UCSD-AML1 (cell line): Measurements from ENCODE around the gene MEST.
"Not testable (repeated sequence)": the region's sequence is repeated elsewhere in the genome, so short reads cannot be mapped to it uniquely, and the experiment has no call there.

Experiments used
- DNase-seq: peaks from one replicate; lab custom pipeline; 2025; ENCODE audit not compliant: unreplicated experiment; lab: John Stamatoyannopoulos, UW

MEST gene

DNA sequence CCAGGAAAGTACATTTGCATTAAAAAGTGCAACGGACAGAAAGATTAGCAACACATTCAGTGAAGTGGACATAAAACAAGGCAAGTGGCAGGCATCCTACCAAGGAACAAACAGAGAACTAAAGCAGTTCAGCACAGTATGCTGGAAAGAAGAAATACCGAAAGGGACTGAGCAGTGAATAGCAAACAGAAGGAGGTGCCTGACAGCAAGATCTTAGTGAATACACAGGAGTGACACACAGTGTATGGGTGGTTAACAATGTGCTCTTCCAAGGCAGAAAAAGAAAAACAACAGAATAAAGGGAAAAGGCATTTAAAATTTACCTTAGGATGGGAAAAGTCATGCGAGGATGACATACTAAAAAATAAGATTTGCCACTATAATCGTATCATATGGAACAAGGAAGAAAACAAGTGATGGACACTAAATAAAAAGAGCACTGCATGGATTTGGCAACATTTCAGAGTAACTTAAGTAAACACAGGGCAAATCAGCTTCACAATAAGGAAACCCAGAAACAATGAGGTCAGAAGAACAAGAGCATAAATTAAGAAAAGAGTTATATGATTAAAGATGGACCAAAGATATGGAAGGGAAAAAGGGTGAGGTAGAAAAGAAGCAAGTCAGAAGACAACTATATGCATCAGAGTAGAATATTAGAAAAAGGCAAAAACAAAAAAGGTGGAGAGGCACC is 29.5 kb downstream of the MEST start:
- DNase-seq, result no peak

DNA sequence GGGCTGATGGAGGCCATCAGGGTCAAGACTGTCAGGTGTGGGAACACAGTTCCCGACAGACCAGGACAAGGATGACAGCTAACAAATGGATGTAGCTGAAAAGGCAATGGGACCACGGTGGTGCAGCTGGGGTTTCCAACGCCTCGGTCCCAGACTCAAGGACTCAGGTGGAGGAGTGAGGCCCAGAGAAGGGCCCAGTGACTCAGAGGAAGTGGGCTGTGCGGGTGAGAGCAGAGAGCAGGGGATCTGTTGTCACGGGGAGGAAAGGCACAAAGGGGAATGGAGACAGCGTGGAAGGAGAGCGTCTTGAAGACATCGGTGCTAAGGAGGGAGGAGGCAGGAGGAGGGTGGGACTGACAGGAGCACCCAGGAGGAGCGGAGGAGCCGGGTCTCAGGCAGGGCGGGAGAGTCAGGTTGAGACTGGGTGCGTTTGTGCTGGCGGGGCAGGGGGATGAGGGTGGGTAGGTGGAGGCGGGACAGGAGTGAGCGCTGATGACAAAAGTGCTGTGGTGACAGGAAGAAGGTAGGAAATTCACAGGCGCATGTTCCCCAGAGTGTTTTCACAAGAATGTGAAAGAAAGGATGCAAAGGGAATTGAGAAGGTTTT is 31.7 kb downstream of the MEST start:
- not testable (repeated sequence) for DNase-seq

DNA sequence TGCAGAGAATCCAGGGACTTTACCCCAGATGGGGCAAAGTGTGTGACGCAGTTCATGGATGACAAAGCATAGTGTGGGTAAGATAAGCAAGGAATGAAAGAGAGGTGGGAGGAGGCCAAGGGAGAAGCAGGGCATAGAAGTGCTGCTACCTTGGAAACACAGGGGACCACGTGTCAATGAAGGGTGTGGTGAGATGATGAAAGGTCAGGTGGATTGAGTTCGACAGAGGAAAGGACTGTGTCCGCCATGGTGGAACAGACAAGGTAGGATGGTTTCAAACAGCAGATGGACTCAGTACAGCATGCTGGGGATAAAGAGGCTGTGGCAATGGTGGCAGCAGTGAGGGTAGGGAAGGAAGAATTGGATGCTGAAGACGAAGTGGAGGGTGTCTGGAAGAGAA is 32.7 kb downstream of the MEST start:
- DNase-seq, result no peak

DNA sequence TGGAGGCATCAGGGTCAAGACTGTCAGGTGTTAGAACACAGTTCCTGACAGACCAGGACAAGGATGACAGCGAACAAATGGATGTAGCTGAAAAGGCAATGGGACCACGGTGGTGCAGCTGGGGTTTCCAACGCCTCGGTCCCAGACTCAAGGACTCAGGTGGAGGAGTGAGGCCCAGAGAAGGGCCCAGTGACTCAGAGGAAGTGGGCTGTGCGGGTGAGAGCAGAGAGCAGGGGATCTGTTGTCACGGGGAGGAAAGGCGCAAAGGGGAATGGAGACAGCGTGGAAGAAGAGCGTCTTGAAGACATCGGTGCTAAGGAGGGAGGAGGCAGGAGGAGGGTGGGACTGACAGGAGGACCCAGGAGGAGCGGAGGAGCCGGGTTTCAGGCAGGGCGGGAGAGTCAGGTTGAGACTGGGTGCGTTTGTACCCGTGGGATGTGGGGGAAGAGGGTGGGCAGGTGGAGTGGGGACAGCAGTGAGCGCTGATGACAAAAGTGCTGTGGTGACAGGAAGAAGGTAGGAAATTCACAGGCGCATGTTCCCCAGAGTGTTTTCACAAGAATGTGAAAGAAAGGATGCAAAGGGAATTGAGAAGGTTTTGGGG is 36.0 kb downstream of the MEST start:
- not testable (repeated sequence) for DNase-seq

DNA sequence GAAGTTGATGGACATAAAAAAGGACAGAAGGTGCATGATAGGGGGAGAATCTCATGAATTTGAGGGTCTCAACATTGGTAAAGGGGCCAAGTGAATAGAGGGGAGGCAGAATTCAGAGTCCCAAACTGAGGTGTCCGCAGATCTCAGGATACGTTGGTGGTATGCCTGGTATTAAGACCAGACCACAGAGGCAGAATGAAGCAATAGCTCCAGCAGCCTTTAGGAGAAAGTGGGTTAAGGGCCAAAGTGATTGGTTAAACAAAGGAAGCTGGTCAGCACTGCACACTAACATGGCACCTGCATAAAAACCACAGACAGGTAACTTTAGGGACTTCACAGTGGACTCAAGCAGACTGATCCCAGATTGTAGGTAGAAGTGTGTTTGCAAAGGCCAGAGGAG is 37.5 kb downstream of the MEST start:
- no peak for DNase-seq

DNA sequence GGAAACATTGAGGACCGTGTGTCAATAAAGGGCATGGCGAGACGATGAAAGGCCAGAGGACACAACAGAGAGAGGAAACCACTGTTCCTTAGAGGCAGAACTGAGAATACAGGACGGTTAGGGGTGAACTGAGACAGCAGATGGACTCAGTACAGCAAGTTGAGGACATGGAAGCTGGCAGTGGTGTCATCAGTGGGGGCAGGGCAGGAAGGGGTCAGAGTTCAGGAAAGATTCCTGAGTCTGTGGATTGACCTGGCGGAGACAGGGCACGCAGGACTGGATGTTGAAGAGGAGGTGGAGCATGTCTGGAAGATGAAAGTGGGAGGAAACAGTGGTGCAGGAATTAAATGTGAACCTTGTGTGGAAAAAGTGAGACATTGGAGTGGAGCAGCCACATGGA is 46.0 kb downstream of the MEST start:
- DNase-seq, result not testable (repeated sequence)

DNA sequence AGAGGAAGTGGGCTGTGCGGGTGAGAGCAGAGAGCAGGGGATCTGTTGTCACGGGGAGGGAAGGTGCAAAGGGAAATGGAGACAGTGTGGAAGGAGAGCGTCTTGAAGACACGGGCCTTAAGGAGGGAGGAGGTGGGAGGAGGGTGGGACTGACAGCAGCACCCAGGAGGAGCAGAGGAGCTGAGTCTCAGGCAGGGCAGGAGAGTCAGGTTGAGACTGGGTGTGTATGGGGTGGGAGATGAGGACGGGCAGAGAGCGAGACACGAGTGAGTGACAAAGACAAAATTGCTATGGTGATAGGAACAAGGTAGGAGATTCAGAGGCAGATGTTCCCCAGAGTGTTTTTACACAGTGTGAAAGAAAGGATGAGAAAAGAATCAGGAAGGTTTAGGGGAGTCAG is 49.4 kb downstream of the MEST start:
- not testable (repeated sequence) for DNase-seq

DNA sequence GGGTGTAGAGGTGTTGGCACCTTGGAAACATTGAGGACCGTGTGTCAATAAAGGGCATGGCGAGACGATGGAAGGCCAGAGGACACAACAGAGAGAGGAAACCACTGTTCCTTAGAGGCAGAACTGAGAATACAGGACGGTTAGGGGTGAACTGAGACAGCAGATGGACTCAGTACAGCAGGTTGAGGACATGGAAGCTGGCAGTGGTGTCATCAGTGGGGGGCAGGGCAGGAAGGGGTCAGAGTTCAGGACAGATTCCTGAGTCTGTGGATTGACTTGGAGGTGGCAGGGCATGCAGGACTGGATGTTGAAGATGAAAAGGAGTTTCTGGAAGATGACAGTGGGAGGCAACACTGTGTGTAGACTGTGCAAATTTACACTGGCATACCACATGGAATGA is 50.4 kb downstream of the MEST start:
- not testable (repeated sequence) for DNase-seq

DNA sequence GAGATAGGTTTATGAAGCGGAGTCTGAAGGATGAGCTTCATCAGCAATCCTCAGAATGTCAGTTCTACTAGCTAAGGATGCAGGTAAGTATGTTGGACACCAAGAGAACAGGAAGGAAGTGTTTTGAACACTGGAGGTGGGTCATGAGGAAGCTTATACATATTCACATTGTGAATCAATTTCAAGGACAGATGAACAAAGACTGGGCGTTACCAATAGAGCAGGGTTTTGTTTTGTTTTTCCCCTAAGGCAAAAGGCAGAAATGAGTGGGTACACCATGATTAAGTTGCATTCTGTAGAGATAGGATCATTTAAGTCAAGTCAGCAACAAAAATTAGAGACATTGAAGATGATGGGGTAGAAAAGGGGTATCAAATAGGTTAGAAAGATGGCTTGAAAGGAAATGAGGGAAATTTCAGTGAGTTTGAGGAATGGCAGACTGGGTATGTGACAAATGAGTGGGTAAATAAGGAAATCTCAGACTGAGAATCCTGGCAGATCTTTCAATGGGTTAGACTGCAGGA is 51.7 kb downstream of the MEST start:
- no peak for DNase-seq

DNA sequence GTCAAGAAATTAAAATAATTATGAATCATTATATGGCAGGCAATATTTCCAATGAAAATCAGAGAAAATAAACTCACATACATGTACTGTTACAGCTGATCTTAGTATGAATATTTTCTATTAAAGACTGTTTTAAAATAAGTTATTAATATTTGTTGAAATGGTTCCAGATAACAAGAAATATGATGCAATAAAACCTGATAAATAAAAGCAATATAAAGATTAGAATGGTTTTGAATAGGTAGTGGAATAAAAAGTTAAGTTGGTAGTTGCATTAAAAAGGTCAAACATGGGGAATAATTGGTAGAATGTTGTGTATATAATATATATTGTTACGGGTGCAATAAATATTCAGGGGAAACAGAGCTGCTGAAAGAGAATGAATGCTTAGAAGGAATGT is 52.5 kb downstream of the MEST start:
- DNase-seq, result no peak

DNA sequence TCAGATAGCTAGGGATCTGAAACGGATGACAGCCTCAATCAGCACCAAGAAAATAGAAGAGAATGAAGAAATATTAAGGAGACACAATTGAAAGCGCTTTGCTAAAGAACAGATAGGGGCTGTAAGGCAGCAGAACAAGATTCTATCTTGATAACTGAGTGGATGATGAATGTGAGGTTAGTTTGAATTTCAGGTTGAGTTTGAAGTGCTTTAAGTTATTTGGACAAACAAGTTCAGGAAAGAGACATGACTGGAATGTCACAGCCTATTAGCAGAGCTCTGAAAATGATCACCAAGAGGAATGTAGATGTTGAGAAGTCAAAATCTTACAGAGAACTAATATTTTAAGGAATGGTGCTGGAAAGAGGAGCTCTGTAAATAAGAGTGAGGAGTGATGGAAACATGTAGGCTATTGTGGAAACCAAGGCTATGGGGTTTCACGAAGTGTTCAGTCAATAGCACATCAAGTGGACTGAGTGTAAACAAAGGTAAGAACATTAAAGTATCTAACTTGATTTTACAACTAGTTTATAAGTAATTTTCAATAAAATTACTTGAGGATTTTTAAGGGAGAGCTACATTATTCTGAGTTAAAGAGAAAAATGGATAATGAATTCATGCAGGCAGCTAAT is 61.6 kb downstream of the MEST start:
- DNase-seq, result no peak

DNA sequence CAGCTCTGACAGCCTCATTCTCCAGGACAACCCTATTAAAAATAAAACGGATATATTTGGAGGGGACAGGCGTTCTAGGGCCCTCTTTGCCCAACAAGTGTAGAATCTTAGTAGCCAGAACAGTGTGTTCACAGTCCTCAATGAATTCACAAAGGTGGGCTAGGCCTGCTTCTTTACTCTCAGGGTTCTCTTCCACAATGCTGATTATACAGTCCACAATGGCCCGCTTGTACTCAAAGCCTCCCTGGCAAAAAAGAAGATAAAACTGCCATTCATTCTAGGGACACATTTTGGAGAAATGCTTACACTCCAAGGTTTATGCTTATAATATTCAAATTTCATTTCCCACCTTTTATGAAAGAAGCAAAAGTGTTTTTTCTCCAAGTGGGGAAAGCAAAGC is 62.6 kb downstream of the MEST start:
- DNase-seq, result no peak
